Globus pallidus (tissue), 1 donor: ENCODE data around the gene PRG2.

Experiments
- DNase-seq: peaks from one replicate; pipeline ENCODE4 v3.0.0-alpha.2; 2015; ENCODE audit warnings: low spot score

The PRG2 gene

GRCh38 chr11:57396744-57397143 lies 6.3 kb upstream of the PRG2 start:
- DNase-seq: no peak

- DNase-seq: no peak
Observed at GRCh38 chr11:57395905-57396623, 5.6 kb upstream of the PRG2 start.

GRCh38 chr11:57394203-57394965 lies 3.9 kb upstream of the PRG2 start:
- no peak for DNase-seq

GRCh38 chr11:57392763-57393105 lies 2.3 kb upstream of the PRG2 start:
- no peak for DNase-seq

GRCh38 chr11:57392066-57392762 lies 1.8 kb upstream of the PRG2 start:
- no peak for DNase-seq

- no peak for DNase-seq
Observed at GRCh38 chr11:57391539-57391938, 1.1 kb upstream of the PRG2 start.

- no peak for DNase-seq
Observed at GRCh38 chr11:57391111-57391510, 661 bp upstream of the PRG2 start.

- peak; percentile 31 for DNase-seq
Observed at GRCh38 chr11:57387289-57388030, 3.0 kb downstream of the PRG2 start.

- DNase-seq: no peak
Observed at GRCh38 chr11:57386178-57386940, 4.1 kb downstream of the PRG2 start.

- no peak for DNase-seq
Observed at GRCh38 chr11:57380975-57381374, 9.5 kb downstream of the PRG2 start, which contains the start of gene PRG3. TSS of gene PRG3 (minus strand) at chr11:57381150. CDS start at chr11:57380708, 442 bp downstream.

GRCh38 chr11:57379732-57380131 lies 10.7 kb downstream of the PRG2 start:
- no peak for DNase-seq

GRCh38 chr11:57378186-57378585 lies 12.3 kb downstream of the PRG2 start:
- no peak for DNase-seq

- DNase-seq: no peak
Observed at GRCh38 chr11:57377107-57377506, 13.3 kb downstream of the PRG2 start.

GRCh38 chr11:57376095-57377090 lies 14.1 kb downstream of the PRG2 start:
- DNase-seq: no peak

GRCh38 chr11:57375490-57375889 lies 15.0 kb downstream of the PRG2 start:
- no peak for DNase-seq

- DNase-seq: no peak
Observed at GRCh38 chr11:57374966-57375365, 15.5 kb downstream of the PRG2 start.

GRCh38 chr11:57373146-57373545 lies 17.3 kb downstream of the PRG2 start:
- DNase-seq: no peak

- no peak for DNase-seq
Observed at GRCh38 chr11:57370941-57371340, 19.5 kb downstream of the PRG2 start.

GRCh38 chr11:57370251-57370650 lies 20.2 kb downstream of the PRG2 start:
- DNase-seq: no peak

- DNase-seq: no peak
Observed at GRCh38 chr11:57368845-57369232, 21.6 kb downstream of the PRG2 start.
